SJSA1 (cell line): Measurements from ENCODE around the gene NUTM2F. TPM values are rescaled to one million over a fixed set of nuclear protein-coding genes. Genes with fewer than 3 reads are reported as not detected.
"Not testable (repeated sequence)": the region's sequence is repeated elsewhere in the genome, so short reads cannot be mapped to it uniquely, and the experiment has no call there.

Experiments
- DNase-seq, 2 experiments: peaks; one replicate each; pipeline ENCODE4 v3.0.0-alpha.2; 2015 to 2020; ENCODE audit warnings: low spot score in 2 of 2, low read depth in 1 of 2
- H3K27ac ChIP-seq: fragments of 250-450 bp; sonication (Bioruptor Pico); 2 replicates; pipeline ENCODE4 v1.5.1; 2020; ENCODE audit warnings: mild to moderate bottlenecking, moderate library complexity
- H3K27me3 ChIP-seq: fragments of 250-450 bp; sonication (Bioruptor Pico); replicated peaks from 2 replicates; pipeline ENCODE4 v1.5.1; 2020; ENCODE audit warnings: mild to moderate bottlenecking, moderate library complexity
- H3K36me3 ChIP-seq: fragments of 250-450 bp; sonication (Bioruptor Pico); 2 replicates; pipeline ENCODE4 v1.5.1; 2020; ENCODE audit warnings: mild to moderate bottlenecking
- H3K4me1 ChIP-seq: fragments of 250-450 bp; sonication (Bioruptor Pico); replicated peaks from 2 replicates; pipeline ENCODE4 v1.6.1; 2021; ENCODE audit warnings: mild to moderate bottlenecking
- H3K4me3 ChIP-seq: fragments of 250-450 bp; sonication (Bioruptor Pico); 2 replicates; pipeline ENCODE4 v1.5.1; 2020; ENCODE audit warnings: mild to moderate bottlenecking
- H3K9me3 ChIP-seq: fragments of 250-450 bp; sonication (Bioruptor Pico); replicated peaks from 2 replicates; pipeline ENCODE4 v1.5.1; 2020; ENCODE audit warnings: mild to moderate bottlenecking
- total RNA-seq: library from RNA; depleted of rRNA; stranded (reverse); fragments of >200 nt; shearing (Covaris generic); gene quantifications from 2 replicates; pipeline ENCODE4 v1.2.3, GENCODE V29; 2014; rRNA removed

Gene NUTM2F
- total RNA-seq, 1 experiment from 2014 or later: not detected

DNA sequence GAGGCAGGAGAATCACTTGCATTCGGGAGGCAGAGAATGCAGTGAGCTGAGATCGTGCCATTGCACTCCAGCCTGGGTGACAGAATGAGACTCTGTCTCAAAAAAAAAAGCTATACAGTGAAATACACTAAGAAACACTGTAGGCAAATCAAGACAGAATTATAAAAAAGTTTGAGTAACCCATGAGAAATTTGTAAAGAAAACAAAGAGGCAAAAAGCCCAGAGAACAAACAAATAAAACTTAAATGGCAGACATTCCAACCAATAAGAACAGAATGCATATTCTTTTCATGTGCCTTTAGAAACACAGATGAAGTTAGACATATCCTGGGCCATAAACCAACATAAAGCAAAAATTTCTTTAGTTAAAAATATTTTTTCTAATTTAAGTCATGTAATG lies 38.8 kb downstream of the NUTM2F start:
- DNase-seq: peak in 1 of 2 experiments; percentile 74
- Histone ChIP-seq H3K27ac (no peak overlapping the region), H3K36me3 (0 out of 2 replicates have a peak, but pooled peaks cover 5% of the 10 kb centered on the region), H3K9me3 (no peaks in the 10 kb centered on the region), H3K4me3 (no peak overlapping the region), H3K27me3 (no peaks in the 10 kb centered on the region), H3K4me1 (peaks cover 12% of the 10 kb centered on the region)

DNA sequence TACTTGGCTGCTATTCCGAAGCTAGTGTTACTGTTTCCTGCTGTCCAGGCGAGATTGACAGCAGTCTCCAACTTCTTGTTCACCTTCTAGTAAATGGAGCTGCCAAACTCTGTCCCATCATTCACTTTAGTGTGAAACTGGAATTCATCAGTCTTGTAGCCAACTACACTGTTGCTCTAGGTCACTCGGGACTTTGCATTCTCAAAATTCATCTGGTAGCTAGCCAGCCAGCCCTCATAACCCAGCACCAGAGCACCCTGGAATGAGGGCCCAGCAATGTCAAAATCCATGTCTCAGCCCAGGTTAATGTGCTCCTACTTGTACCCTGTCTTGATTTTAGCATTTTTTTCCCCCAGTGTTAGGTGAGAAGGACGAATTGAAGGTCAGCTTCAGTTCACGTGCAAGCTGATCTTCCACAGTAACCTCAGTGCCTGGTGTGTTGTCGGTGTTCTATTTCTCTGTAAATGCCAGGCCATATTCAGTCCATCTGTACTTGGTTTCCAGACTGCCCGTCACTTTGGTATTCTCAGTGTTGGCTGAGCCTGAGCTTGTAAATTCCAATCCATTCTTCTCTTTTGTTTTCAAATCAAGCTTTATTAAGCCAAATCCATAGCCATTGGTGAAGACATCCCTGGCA lies 40.4 kb downstream of the NUTM2F start:
- Histone ChIP-seq H3K27ac (no peak overlapping the region), H3K27me3 (no peaks in the 10 kb centered on the region), H3K4me3 (no peak overlapping the region), H3K9me3 (no peaks in the 10 kb centered on the region), H3K36me3 (0 out of 2 replicates have a peak, but pooled peaks cover 4% of the 10 kb centered on the region), H3K4me1 (peaks cover 12% of the 10 kb centered on the region)
- DNase-seq: no peak

DNA sequence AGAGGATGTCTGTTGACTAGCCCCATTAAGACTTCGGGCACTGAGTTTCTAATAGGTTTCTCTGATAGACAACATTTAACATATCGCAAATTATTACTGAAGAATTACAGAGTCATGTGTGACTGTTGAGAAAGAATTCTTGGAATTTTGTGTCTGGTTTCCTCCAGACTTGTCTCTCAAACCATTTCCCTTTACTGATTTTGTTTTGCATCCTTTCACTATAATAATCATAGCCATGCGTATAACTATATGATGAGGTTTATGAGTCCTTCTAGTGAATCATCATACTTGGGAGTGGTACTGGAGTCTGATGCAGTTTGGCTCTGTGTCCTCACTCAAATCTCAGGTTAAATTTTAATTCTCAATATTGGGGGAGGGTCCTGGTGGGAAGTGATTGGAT lies 42.3 kb downstream of the NUTM2F start:
- no peak for DNase-seq
- H3K4me3 ChIP-seq: no peak overlapping the region

DNA sequence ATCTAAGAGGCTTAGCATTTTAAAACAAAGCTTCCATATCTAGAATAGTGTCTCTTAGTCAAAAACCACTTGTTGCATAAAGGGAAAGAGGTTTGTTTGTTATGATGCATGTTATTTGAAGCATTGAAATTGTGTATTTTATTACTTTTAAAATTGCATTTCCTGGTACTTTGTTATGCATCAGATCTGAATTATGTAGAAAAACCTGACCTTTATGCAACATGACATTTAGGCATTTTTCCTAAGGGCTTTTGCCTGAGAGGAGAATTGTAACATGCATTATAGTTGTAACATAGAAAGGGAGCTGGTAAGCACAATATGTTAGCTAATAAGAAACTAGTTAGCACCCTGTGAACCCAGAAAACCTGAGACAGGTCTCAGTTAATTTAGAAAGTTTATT lies 47.3 kb downstream of the NUTM2F start:
- H3K9me3 ChIP-seq: no peaks in the 10 kb centered on the region
- H3K4me3 ChIP-seq: no peak overlapping the region
- peaks cover 9% of the 10 kb centered on the region for H3K36me3 ChIP-seq
- no peak for DNase-seq
- no peaks in the 10 kb centered on the region for H3K27me3 ChIP-seq
- peaks cover 12% of the 10 kb centered on the region for H3K4me1 ChIP-seq
- H3K27ac ChIP-seq: no peak overlapping the region

More for the DNA sequence above, 42.3 kb downstream of the NUTM2F start:
- Histone ChIP-seq H3K27ac (no peak overlapping the region), H3K4me1 (peaks cover 12% of the 10 kb centered on the region), H3K9me3 (no peaks in the 10 kb centered on the region), H3K36me3 (no peaks in the 10 kb centered on the region), H3K27me3 (no peaks in the 10 kb centered on the region)

- Histone ChIP-seq H3K4me1 (peaks cover 12% of the 10 kb centered on the region), H3K27me3 (no peaks in the 10 kb centered on the region), H3K27ac (no peak overlapping the region), H3K4me3 (no peak overlapping the region), H3K36me3 (peaks cover 9% of the 10 kb centered on the region), H3K9me3 (no peaks in the 10 kb centered on the region)
- no peak for DNase-seq
Observed at GRCh38 chr9:94280409-94280989, 47.9 kb downstream of the NUTM2F start.

- Histone ChIP-seq H3K27ac (peak overlapping the region; percentile 39), H3K36me3 (peaks cover 9% of the 10 kb centered on the region), H3K9me3 (no peaks in the 10 kb centered on the region), H3K27me3 (no peaks in the 10 kb centered on the region), H3K4me3 (no peak overlapping the region), H3K4me1 (peaks cover 12% of the 10 kb centered on the region)
- DNase-seq: no peak
Observed at GRCh38 chr9:94277885-94278536, 50.4 kb downstream of the NUTM2F start.

DNA sequence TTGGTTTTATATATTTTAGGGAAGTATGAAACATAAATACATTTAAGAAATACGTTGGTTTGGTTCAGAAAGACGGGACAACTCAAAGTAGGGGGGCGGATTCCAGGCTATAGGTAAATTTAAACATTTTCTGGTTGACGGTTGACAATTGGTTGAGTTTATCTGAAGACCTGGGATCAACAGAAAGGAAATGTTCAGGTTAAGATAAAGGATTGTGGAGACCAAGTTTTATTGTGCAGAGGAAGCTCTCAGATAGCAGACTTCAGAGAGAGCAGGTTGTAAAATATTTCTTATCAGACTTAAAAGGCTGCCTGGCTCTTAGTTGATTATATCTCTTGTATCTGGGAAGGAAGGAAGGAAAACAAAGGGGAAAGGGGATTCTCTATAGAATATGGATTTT lies 51.4 kb downstream of the NUTM2F start:
- H3K36me3 ChIP-seq, H3K4me3 ChIP-seq, H3K27ac ChIP-seq, DNase-seq, H3K9me3 ChIP-seq, H3K27me3 ChIP-seq: not testable (repeated sequence)
- peaks cover 12% of the 10 kb centered on the region for H3K4me1 ChIP-seq

GRCh38 chr9:94270009-94270408 lies 58.4 kb downstream of the NUTM2F start:
- H3K9me3 ChIP-seq: no peaks in the 10 kb centered on the region
- no peaks in the 10 kb centered on the region for H3K4me1 ChIP-seq
- H3K36me3 ChIP-seq: no peaks in the 10 kb centered on the region
- H3K4me3 ChIP-seq: no peak overlapping the region
- no peak for DNase-seq
- no peaks in the 10 kb centered on the region for H3K27me3 ChIP-seq
- H3K27ac ChIP-seq: no peak overlapping the region

GRCh38 chr9:94269264-94269663 lies 59.2 kb downstream of the NUTM2F start:
- H3K36me3 ChIP-seq: no peaks in the 10 kb centered on the region
- no peaks in the 10 kb centered on the region for H3K27me3 ChIP-seq
- no peaks in the 10 kb centered on the region for H3K4me1 ChIP-seq
- no peak overlapping the region for H3K4me3 ChIP-seq
- H3K27ac ChIP-seq: no peak overlapping the region
- no peak for DNase-seq
- no peaks in the 10 kb centered on the region for H3K9me3 ChIP-seq

Other genes starting within 250 kb of the NUTM2F start
- gene PTPDC1, start 244.2 kb downstream of the NUTM2F start, total RNA-seq: 7.7 and 12.0 TPM in 2 replicates
- gene ZNF169, start 69.3 kb downstream of the NUTM2F start, total RNA-seq: 0.09 and 1.4 TPM in 2 replicates
- 0.19 and 0.82 TPM in 2 replicates for gene PCAT7, start 226.4 kb upstream of the NUTM2F start, total RNA-seq